ENCODE results near the gene HIVEP3.

HIVEP3 gene

DNA sequence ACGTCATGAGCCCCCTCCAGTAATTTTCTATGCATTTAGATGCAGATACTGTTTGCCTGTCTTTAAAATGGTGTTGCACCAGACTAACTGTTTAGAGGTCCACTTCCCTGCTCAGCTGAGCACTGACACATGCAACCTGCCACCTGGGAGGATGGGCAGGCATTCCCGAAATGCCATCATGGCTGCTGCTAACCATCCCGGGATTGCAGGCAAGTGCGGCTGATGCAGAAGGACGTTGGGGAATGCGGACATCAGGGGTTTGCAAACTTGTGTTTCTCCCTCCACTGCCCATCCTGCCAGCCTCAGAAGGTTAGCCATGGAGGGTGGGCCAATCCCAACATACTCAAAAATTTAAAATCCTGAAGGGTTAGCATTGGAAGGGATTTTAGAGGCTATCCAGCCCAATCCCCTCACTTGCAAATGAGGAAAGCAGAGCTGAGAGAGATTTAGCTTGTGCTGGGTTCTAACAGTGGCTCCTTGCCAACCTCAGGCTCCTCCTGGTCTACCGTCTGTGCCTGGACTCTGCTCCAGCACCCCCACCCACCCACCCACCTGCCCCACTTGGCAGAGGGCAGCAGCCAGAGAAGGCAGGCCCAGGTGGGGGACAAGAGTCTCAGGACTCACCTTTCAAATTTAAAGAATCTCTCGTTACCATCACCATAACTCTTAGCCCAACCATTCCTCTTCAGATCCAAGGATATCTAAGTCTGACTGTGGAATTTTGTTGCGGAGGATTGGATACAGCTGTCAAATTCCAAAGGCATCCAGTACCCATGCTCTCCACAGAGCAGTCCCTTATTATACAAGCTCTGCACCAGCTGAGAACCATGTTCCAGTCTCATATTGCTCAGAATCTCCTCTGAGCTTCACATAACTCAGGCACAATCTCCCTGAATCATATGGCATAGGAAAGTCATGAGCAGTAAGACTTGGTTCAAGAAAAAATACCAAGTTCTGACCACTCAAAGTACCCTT lies 34.2 kb downstream of the HIVEP3 start:
- Histone ChIP-seq H3K9ac (ENCODE audit: low read depth, low read length) (peak overlapping the region; percentile 61), H3K27ac (ENCODE audit: low read length) (peak overlapping the region; percentile 98), H2AFZ (ENCODE audit: low read depth, low read length) (no peak overlapping the region), H4K20me1 (ENCODE audit: insufficient read depth, low read length) (no peaks in the 10 kb centered on the region), H3K27me3 (ENCODE audit: insufficient read depth, low read length, poor library complexity) (no peaks in the 10 kb centered on the region), H3K4me2 (ENCODE audit: insufficient read depth, low read length) (peak overlapping the region; percentile 43; the same call in 1 of the 2 replicates), H3K4me1 (ENCODE audit: insufficient read depth, low read length) (peaks cover 98% of the 10 kb centered on the region), H3K4me3 (ENCODE audit: low read depth in 1 of 2, low read length in 2 of 2) (no peak overlapping the region; a peak in 1 of 4 replicates), H3K9me3 (ENCODE audit: insufficient read depth, low read length, severe bottlenecking) (no peaks in the 10 kb centered on the region), H3K36me3 (ENCODE audit: insufficient read depth, low read length) (peaks cover 20% of the 10 kb centered on the region; the same call in 1 of the 2 replicates), H3K79me2 (ENCODE audit: insufficient read depth, low read length) (peaks cover 94% of the 10 kb centered on the region)
- TF ChIP-seq EZH2 (IDR thresholded peaks at IDR 0.05; ENCODE audit: borderline replicate concordance, low read depth, low read length, severe bottlenecking) (no peak), CTCF (IDR thresholded peaks at IDR 0.05; ENCODE audit: borderline replicate concordance, extremely low read depth, low read length, poor library complexity, severe bottlenecking) (no peak)
- DNase-seq (no peak), ATAC-seq (ENCODE audit: insufficient read depth, low read depth) (no peak)

DNA sequence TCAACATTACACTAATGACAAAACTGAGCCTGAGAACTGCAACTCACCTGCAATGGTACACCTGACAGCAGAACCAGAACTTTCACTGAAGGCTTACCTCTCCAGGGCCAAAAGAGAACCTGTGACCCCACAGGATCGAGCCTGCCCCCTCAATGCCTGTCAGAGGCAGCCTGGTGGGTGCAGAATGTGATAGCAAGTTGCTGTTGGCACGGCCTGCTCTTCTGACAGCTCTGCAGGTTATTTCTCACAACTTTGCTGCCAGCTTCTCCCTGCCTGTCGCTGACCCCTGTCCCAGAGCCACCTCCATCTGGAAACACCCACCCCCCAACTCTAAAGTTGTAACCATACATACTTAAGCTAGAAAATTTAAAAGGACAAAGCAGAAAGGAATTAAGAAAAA lies 35.2 kb downstream of the HIVEP3 start:
- H3K36me3 ChIP-seq (ENCODE audit: insufficient read depth, low read length): peaks cover 17% of the 10 kb centered on the region; the same call in 1 of the 2 replicates
- H3K27me3 ChIP-seq (ENCODE audit: insufficient read depth, low read length, poor library complexity): no peaks in the 10 kb centered on the region
- H4K20me1 ChIP-seq (ENCODE audit: insufficient read depth, low read length): no peaks in the 10 kb centered on the region
- peak overlapping the region; percentile 61 for H3K9ac ChIP-seq (ENCODE audit: low read depth, low read length)
- H3K4me2 ChIP-seq (ENCODE audit: insufficient read depth, low read length): peak overlapping the region; percentile 43
- H3K27ac ChIP-seq (ENCODE audit: low read length): peak overlapping the region; percentile 98
- H3K9me3 ChIP-seq (ENCODE audit: insufficient read depth, low read length, severe bottlenecking): no peaks in the 10 kb centered on the region
- peaks cover 98% of the 10 kb centered on the region for H3K4me1 ChIP-seq (ENCODE audit: insufficient read depth, low read length)
- no peak for TF ChIP-seq EZH2 (IDR thresholded peaks at IDR 0.05; ENCODE audit: borderline replicate concordance, low read depth, low read length, severe bottlenecking)
- no peak overlapping the region for H2AFZ ChIP-seq (ENCODE audit: low read depth, low read length)
- H3K79me2 ChIP-seq (ENCODE audit: insufficient read depth, low read length): peaks cover 94% of the 10 kb centered on the region
- 0 out of 3 replicates have a peak, but pooled peaks have one; percentile 11 for ATAC-seq (ENCODE audit: insufficient read depth, low read depth)
- peak; percentile 50 for DNase-seq
- peak overlapping the region in 1 of 2 experiments; percentile 13; a peak in 1 of 4 replicates for H3K4me3 ChIP-seq (ENCODE audit: low read depth in 1 of 2, low read length in 2 of 2)

- H3K4me2 ChIP-seq (ENCODE audit: insufficient read depth, low read length): peak overlapping the region; percentile 43
- ATAC-seq (ENCODE audit: insufficient read depth, low read depth) (peak; percentile 27), DNase-seq (no peak)
- H2AFZ ChIP-seq (ENCODE audit: low read depth, low read length): no peak overlapping the region
- H3K36me3 ChIP-seq (ENCODE audit: insufficient read depth, low read length): peaks cover 17% of the 10 kb centered on the region; the same call in 1 of the 2 replicates
- no peaks in the 10 kb centered on the region for H4K20me1 ChIP-seq (ENCODE audit: insufficient read depth, low read length)
- peaks cover 100% of the 10 kb centered on the region for H3K4me1 ChIP-seq (ENCODE audit: insufficient read depth, low read length)
- H3K4me3 ChIP-seq (ENCODE audit: low read depth in 1 of 2, low read length in 2 of 2): peak overlapping the region in 1 of 2 experiments; percentile 21; a peak in 2 of 4 replicates
- TF ChIP-seq EZH2 (IDR thresholded peaks at IDR 0.05; ENCODE audit: borderline replicate concordance, low read depth, low read length, severe bottlenecking) (no peak), CTCF (IDR thresholded peaks at IDR 0.05; ENCODE audit: borderline replicate concordance, extremely low read depth, low read length, poor library complexity, severe bottlenecking) (no peak)
- H3K9me3 ChIP-seq (ENCODE audit: insufficient read depth, low read length, severe bottlenecking): no peaks in the 10 kb centered on the region
- peaks cover 96% of the 10 kb centered on the region for H3K79me2 ChIP-seq (ENCODE audit: insufficient read depth, low read length)
- peak overlapping the region; percentile 61 for H3K9ac ChIP-seq (ENCODE audit: low read depth, low read length)
- H3K27ac ChIP-seq (ENCODE audit: low read length): peak overlapping the region; percentile 98
- H3K27me3 ChIP-seq (ENCODE audit: insufficient read depth, low read length, poor library complexity): no peaks in the 10 kb centered on the region
Measured at GRCh38 chr1:41882486-41882885, 36.2 kb downstream of the HIVEP3 start.

DNA sequence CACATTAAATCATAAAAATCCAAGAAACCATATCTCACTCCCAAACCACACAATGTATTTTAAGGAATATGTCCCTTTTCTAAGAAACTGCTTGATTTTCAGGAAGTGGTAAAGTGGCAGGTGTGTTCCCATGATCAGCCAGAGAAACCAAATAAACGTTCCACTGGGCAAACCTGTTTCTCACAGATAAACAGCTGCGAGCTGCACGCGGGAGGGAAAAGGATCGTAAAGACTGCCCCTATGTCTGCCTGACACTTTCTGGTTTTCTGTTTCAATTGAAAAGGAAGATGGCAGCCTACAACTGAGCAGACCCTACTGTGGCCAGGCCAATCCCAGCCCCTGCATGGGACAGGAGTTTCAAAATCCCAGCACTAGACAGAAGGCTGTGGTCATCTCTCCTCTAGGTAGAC lies 36.6 kb downstream of the HIVEP3 start:
- H3K4me2 ChIP-seq (ENCODE audit: insufficient read depth, low read length): peak overlapping the region; percentile 43
- ATAC-seq (ENCODE audit: insufficient read depth, low read depth): peak; percentile 85

More for the DNA sequence above, 36.6 kb downstream of the HIVEP3 start:
- Histone ChIP-seq H3K27me3 (ENCODE audit: insufficient read depth, low read length, poor library complexity) (no peaks in the 10 kb centered on the region), H3K36me3 (ENCODE audit: insufficient read depth, low read length) (peaks cover 17% of the 10 kb centered on the region; the same call in 1 of the 2 replicates), H3K9me3 (ENCODE audit: insufficient read depth, low read length, severe bottlenecking) (no peaks in the 10 kb centered on the region), H3K9ac (ENCODE audit: low read depth, low read length) (peak overlapping the region; percentile 61), H3K4me3 (ENCODE audit: low read depth in 1 of 2, low read length in 2 of 2) (peak overlapping the region in 1 of 2 experiments; percentile 21; a peak in 1 of 4 replicates), H3K4me1 (ENCODE audit: insufficient read depth, low read length) (peaks cover 100% of the 10 kb centered on the region), H4K20me1 (ENCODE audit: insufficient read depth, low read length) (no peaks in the 10 kb centered on the region), H3K79me2 (ENCODE audit: insufficient read depth, low read length) (peaks cover 96% of the 10 kb centered on the region), H2AFZ (ENCODE audit: low read depth, low read length) (no peak overlapping the region), H3K27ac (ENCODE audit: low read length) (peak overlapping the region; percentile 98)
- TF ChIP-seq EZH2 (IDR thresholded peaks at IDR 0.05; ENCODE audit: borderline replicate concordance, low read depth, low read length, severe bottlenecking): no peak
- peak; percentile 28 for TF ChIP-seq CTCF (IDR thresholded peaks at IDR 0.05; ENCODE audit: borderline replicate concordance, extremely low read depth, low read length, poor library complexity, severe bottlenecking)
- DNase-seq: peak; percentile 92

All from DND-41 (cell line).